Esophagus muscularis mucosa (tissue), 4 donors: Measurements from ENCODE around the gene CARD9.

Source experiments
- EP300 ChIP-seq: sonication (generic); formaldehyde crosslinking; IDR thresholded peaks from one replicate; pipeline ENCODE4 v1.6.1; 2017; ENCODE audit warnings: antibody characterized with exemption
- POLR2A ChIP-seq: fragments of 450-650 bp; IDR thresholded peaks from one replicate; pipeline ENCODE4 v1.6.1; 2017; ENCODE audit warnings: antibody characterized with exemption, moderate library complexity, mild to moderate bottlenecking, low read depth
- TF ChIP-seq, protein P1 (sequence below), 3 experiments: fragments of 200-600 bp in 2 of 3; fragments of 450-650 bp in 1 of 3; sonication (generic) in 2 of 3; IDR thresholded peaks; one replicate each; pipeline ENCODE4 v1.5.1; 2017 to 2019; ENCODE audit warnings: antibody characterized with exemption in 3 of 3, mild to moderate bottlenecking in 2 of 3, moderate library complexity in 1 of 3

GRCh38 chr9:136331556-136332481 lies 41.6 kb downstream of the CARD9 start:
- TF ChIP-seq, protein P1, sequence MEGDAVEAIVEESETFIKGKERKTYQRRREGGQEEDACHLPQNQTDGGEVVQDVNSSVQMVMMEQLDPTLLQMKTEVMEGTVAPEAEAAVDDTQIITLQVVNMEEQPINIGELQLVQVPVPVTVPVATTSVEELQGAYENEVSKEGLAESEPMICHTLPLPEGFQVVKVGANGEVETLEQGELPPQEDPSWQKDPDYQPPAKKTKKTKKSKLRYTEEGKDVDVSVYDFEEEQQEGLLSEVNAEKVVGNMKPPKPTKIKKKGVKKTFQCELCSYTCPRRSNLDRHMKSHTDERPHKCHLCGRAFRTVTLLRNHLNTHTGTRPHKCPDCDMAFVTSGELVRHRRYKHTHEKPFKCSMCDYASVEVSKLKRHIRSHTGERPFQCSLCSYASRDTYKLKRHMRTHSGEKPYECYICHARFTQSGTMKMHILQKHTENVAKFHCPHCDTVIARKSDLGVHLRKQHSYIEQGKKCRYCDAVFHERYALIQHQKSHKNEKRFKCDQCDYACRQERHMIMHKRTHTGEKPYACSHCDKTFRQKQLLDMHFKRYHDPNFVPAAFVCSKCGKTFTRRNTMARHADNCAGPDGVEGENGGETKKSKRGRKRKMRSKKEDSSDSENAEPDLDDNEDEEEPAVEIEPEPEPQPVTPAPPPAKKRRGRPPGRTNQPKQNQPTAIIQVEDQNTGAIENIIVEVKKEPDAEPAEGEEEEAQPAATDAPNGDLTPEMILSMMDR (IDR thresholded peaks at IDR 0.05): no peak
- TF ChIP-seq POLR2A (no peak), EP300 (no peak)
